SK-N-SH (cell line): Measurements from ENCODE around the gene ASB18. TPM values are rescaled to one million over a fixed set of nuclear protein-coding genes. Genes with fewer than 3 reads are reported as not detected.

Source experiments
- CTCF ChIA-PET: fragments of 300-600, 350-600 bp; formaldehyde crosslinking; extraction: SDS; loops from one replicate; lab custom pipeline; 2021; lab: Yijun Ruan, JAX
- POLR2A ChIA-PET: fragments of 350-600 bp; sonication (Branson Sonifier 250); formaldehyde crosslinking; extraction: SDS; loops from one replicate; lab custom pipeline; 2020; ENCODE audit warnings: antibody characterized with exemption, inconsistent platforms; lab: Yijun Ruan, JAX
- DNase-seq: peaks from one replicate; pipeline ENCODE4 v3.0.0; 2012
- H2AFZ ChIP-seq: fragments of 200-600 bp; sonication (generic); 2 replicates; pipeline ENCODE4 v1.8.1; 2016; ENCODE audit warnings: antibody characterized with exemption, mild to moderate bottlenecking, low read depth
- H3F3A ChIP-seq: fragments of 200-600 bp; sonication (generic); replicated peaks from 2 replicates; pipeline ENCODE3; 2016; ENCODE audit warnings: antibody characterized with exemption, mild to moderate bottlenecking; ENCODE audit not compliant: insufficient read depth
- H3K27ac ChIP-seq, 2 experiments: fragments of 200-500 bp in 1 of 2; fragments of 200-600 bp in 1 of 2; sonication (Bioruptor generic) in 1 of 2; sonication (generic), shearing (Covaris generic) in 1 of 2; 2 replicates each; pipeline versions ENCODE4 v1.5.1 to v1.6.1; 2014 to 2016; ENCODE audit warnings: low read depth in 2 of 2, inconsistent platforms in 1 of 2, low read length in 1 of 2, mild to moderate bottlenecking in 1 of 2, mixed read lengths in 1 of 2
- H3K27me3 ChIP-seq: fragments of 200-600 bp; sonication (generic), shearing (Covaris generic); 2 replicates; pipeline ENCODE4 v1.6.1; 2016; ENCODE audit warnings: mixed run types; ENCODE audit not compliant: insufficient read depth
- H3K36me3 ChIP-seq, 2 experiments: fragments of 200-500 bp in 1 of 2; fragments of 200-600 bp in 1 of 2; sonication (Bioruptor generic) in 1 of 2; sonication (generic) in 1 of 2; replicated peaks in 1 of 2; 2 replicates each; pipeline versions ENCODE3 to v1.5.1; 2014 to 2016; ENCODE audit warnings: low read length in 1 of 2, mild to moderate bottlenecking in 1 of 2; ENCODE audit not compliant: insufficient read depth in 2 of 2, control insufficient read depth in 1 of 2
- H3K4me1 ChIP-seq, 2 experiments: fragments of 200-500 bp in 1 of 2; fragments of 200-600 bp in 1 of 2; sonication (Bioruptor generic) in 1 of 2; sonication (generic), shearing (Covaris generic) in 1 of 2; 2 replicates each; pipeline versions ENCODE4 v1.5.1 to v1.6.1; 2014 to 2016; ENCODE audit warnings: low read depth in 1 of 2, low read length in 1 of 2, mixed run types in 1 of 2; ENCODE audit not compliant: insufficient read depth in 2 of 2, control insufficient read depth in 1 of 2
- H3K4me2 ChIP-seq: fragments of 200-600 bp; sonication (generic), shearing (Covaris generic); 2 replicates; pipeline ENCODE4 v1.6.1; 2017; ENCODE audit warnings: mixed run types
- H3K4me3 ChIP-seq, 2 experiments: fragments of 200-500 bp in 1 of 2; fragments of 200-600 bp in 1 of 2; sonication (Bioruptor generic) in 1 of 2; sonication (generic), shearing (Covaris generic) in 1 of 2; 2 replicates each; pipeline versions ENCODE4 v1.5.1 to v1.8.1; 2014 to 2016; ENCODE audit warnings: low read depth in 2 of 2, inconsistent platforms in 1 of 2, low read length in 1 of 2, mild to moderate bottlenecking in 1 of 2, mixed read lengths in 1 of 2, moderate library complexity in 1 of 2
- H3K79me2 ChIP-seq: fragments of 200-600 bp; sonication (generic); 2 replicates; pipeline ENCODE4 v1.8.1; 2017; ENCODE audit warnings: mild to moderate bottlenecking; ENCODE audit not compliant: insufficient read depth
- H3K9ac ChIP-seq: fragments of 200-600 bp; sonication (generic); 2 replicates; pipeline ENCODE4 v1.6.1; 2017; ENCODE audit warnings: mixed run types
- H3K9me2 ChIP-seq: fragments of 200-600 bp; sonication (generic); 2 replicates; pipeline ENCODE4 v1.6.1; 2017; ENCODE audit warnings: mixed run types
- H3K9me3 ChIP-seq: fragments of 200-600 bp; sonication (generic); 2 replicates; pipeline ENCODE4 v1.6.1; 2017; ENCODE audit warnings: mixed run types, mild to moderate bottlenecking, moderate library complexity
- H4K20me1 ChIP-seq: fragments of 200-600 bp; sonication (generic); 2 replicates; pipeline ENCODE4 v1.6.1; 2017; ENCODE audit warnings: mild to moderate bottlenecking, mixed run types; ENCODE audit not compliant: insufficient read depth
- CHD2 ChIP-seq: fragments of 150-350 bp; IDR thresholded peaks from 2 replicates; pipeline ENCODE4 v1.6.1; 2018; ENCODE audit warnings: low read length; ENCODE audit not compliant: partially characterized antibody
- EP300 ChIP-seq, 2 experiments: IDR thresholded peaks; 2 replicates each; pipeline versions ENCODE4 v1.4.0 to v1.6.1; 2012; ENCODE audit warnings: borderline replicate concordance in 1 of 2, low read depth in 1 of 2, low read length in 1 of 2
- EZH2phosphoT487 ChIP-seq: fragments of 200-600 bp; sonication (generic); IDR thresholded peaks from 2 replicates; pipeline ENCODE4 v1.6.1; 2017; ENCODE audit warnings: low read depth, mixed run types, mild to moderate bottlenecking, antibody characterized with exemption, moderate library complexity, borderline replicate concordance
- FOSL2 ChIP-seq: IDR thresholded peaks from 2 replicates; pipeline ENCODE4 v1.4.0; 2012; ENCODE audit warnings: low read depth, mild to moderate bottlenecking, moderate library complexity, borderline replicate concordance
- FOXJ3 ChIP-seq: sonication (generic); formaldehyde crosslinking; IDR thresholded peaks from 2 replicates; pipeline ENCODE4 v1.5.1; 2020; ENCODE audit warnings: mild to moderate bottlenecking, missing genetic modification reagents
- FOXM1 ChIP-seq: IDR thresholded peaks from 2 replicates; pipeline ENCODE4 v1.4.0; 2012; ENCODE audit warnings: low read depth, mild to moderate bottlenecking
- GABPA ChIP-seq: IDR thresholded peaks from 2 replicates; pipeline ENCODE4 v1.4.0; 2012; ENCODE audit warnings: low read depth, mild to moderate bottlenecking
- GATA2 ChIP-seq: sonication (generic); formaldehyde crosslinking; IDR thresholded peaks from 2 replicates; pipeline ENCODE4 v1.5.0; 2020; ENCODE audit warnings: mild to moderate bottlenecking, missing genetic modification reagents
- JUND ChIP-seq: IDR thresholded peaks from 2 replicates; pipeline ENCODE4 v1.4.0; 2012
- NFIC ChIP-seq: IDR thresholded peaks from 2 replicates; pipeline ENCODE4 v1.4.0; 2012; ENCODE audit warnings: borderline replicate concordance
- NRF1 ChIP-seq: IDR thresholded peaks from 2 replicates; pipeline ENCODE4 v1.6.1; 2012; ENCODE audit warnings: low read depth, mild to moderate bottlenecking, low read length
- POLR2AphosphoS5 ChIP-seq: IDR thresholded peaks from 2 replicates; pipeline ENCODE4 v1.6.1; 2012; ENCODE audit warnings: low read depth, low read length
- RAD21 ChIP-seq: IDR thresholded peaks from 2 replicates; pipeline ENCODE4 v1.6.1; 2012; ENCODE audit warnings: mild to moderate bottlenecking, low read length
- RFX5 ChIP-seq: IDR thresholded peaks from 2 replicates; pipeline ENCODE4 v1.6.1; 2012; ENCODE audit warnings: mild to moderate bottlenecking, improper control_type of control experiment, low read length
- RXRA ChIP-seq: IDR thresholded peaks from 2 replicates; pipeline ENCODE4 v1.4.0; 2012; ENCODE audit warnings: low read depth, mild to moderate bottlenecking, borderline replicate concordance
- SMC3 ChIP-seq: IDR thresholded peaks from 2 replicates; pipeline ENCODE4 v1.6.1; 2012; ENCODE audit warnings: low read depth, low read length, improper control_type of control experiment
- TAF1 ChIP-seq: IDR thresholded peaks from 2 replicates; pipeline ENCODE4 v1.6.1; 2012; ENCODE audit warnings: low read depth, mild to moderate bottlenecking, low read length, moderate library complexity, borderline replicate concordance
- TEAD4 ChIP-seq: IDR thresholded peaks from 2 replicates; pipeline ENCODE4 v1.4.0; 2012; ENCODE audit warnings: mild to moderate bottlenecking, borderline replicate concordance; ENCODE audit not compliant: insufficient read depth
- ZBTB33 ChIP-seq: IDR thresholded peaks from 2 replicates; pipeline ENCODE4 v1.4.0; 2012; ENCODE audit warnings: low read depth, borderline replicate concordance
- WGBS: methylation state at CpG from one replicate; pipeline ENCODE4 v1.1.6; 2017; ENCODE audit warnings: low lambda C conversion rate; 5-methylcytosine and 5-hydroxymethylcytosine counted together
- polyA plus RNA-seq, 3 experiments: library from polyadenylated mRNA; depleted of rRNA; stranded (reverse); fragments of >200 nt; gene quantifications; 2 replicates each; pipeline ENCODE4 v1.2.3, GENCODE V29; 2012
- TF ChIP-seq, protein P1 (sequence below): IDR thresholded peaks from 2 replicates; pipeline ENCODE4 v1.4.0; 2012; ENCODE audit warnings: low read depth, borderline replicate concordance
- TF ChIP-seq, protein P2 (sequence below): IDR thresholded peaks from 2 replicates; pipeline ENCODE4 v1.4.0; 2012; ENCODE audit warnings: low read depth

ASB18 gene
- polyA plus RNA-seq, 1 of the 3 experiments (the other 2 are of a cell fraction) = not detected

GRCh38 chr2:236241181-236242056 is 22.8 kb downstream of the ASB18 start:
- no peak for DNase-seq

DNA sequence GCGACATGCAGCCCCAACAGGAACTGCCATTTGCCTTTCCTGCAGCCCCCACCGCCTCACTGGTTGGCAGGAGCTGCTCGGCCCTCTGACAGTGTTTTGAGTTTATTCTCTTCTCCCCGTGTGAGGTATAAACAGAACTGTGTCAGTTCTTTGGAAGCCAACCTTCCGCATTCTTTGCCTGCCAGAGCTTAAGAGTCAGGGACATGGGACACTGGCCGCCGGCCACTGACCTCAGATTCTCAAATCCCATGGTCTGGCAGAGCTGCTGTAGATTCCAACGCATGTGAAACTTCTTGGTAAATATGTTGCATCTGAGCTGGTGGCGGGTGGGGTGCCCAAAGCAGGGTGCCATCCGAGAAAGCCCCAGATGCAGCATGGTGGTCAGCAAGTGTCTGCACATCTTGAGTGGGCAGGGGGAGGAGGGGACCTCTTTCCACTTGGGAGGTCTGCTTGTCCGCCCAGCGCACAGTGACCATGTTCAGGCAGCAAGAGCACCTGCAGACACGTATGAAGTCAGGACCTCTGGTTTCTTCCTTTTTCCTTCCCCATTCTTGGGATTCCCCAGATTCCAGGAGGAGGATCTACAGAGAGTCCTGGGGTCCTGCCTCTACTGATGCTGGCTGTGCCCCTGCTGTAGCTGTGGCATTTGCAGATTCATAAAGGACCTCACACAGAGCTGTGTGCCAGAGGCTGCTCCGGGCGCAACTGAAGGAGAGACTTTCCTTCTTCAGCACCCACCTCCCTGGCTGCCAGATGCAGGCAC is 23.8 kb downstream of the ASB18 start:
- DNase-seq = no peak
- ChIA-PET POLR2A (no interaction called here), CTCF (no interaction called here)
- no peak overlapping the region for H3K4me3 ChIP-seq
- H3K79me2 ChIP-seq = no peaks in the 10 kb centered on the region
- H3K27me3 ChIP-seq = peaks cover 16% of the 10 kb centered on the region
- H3K27ac ChIP-seq = no peak overlapping the region
- no peak overlapping the region for H3K9ac ChIP-seq
- H3K9me2 ChIP-seq = no peaks in the 10 kb centered on the region
- 53% methylated on average over 12 of the region's 15 CpGs for WGBS
- no peaks in the 10 kb centered on the region for H3K36me3 ChIP-seq
- H3K4me2 ChIP-seq = no peak overlapping the region
- no peaks in the 10 kb centered on the region for H3K9me3 ChIP-seq
- H4K20me1 ChIP-seq = no peaks in the 10 kb centered on the region
- H3K4me1 ChIP-seq = peaks cover 0 to 6% of the 10 kb centered on the region in 2 experiments; a peak in 1 of 4 replicates
- H3F3A ChIP-seq = no peaks in the 10 kb centered on the region
- TF ChIP-seq RFX5 (no peak), FOSL2 (no peak), TEAD4 (no peak), SMC3 (no peak), EZH2phosphoT487 (no peak), ZBTB33 (no peak), NFIC (no peak), GABPA (no peak), TAF1 (no peak), FOXJ3 (CRISPR knock-in tag) (no peak), CHD2 (no peak)
- TF ChIP-seq, protein P1, sequence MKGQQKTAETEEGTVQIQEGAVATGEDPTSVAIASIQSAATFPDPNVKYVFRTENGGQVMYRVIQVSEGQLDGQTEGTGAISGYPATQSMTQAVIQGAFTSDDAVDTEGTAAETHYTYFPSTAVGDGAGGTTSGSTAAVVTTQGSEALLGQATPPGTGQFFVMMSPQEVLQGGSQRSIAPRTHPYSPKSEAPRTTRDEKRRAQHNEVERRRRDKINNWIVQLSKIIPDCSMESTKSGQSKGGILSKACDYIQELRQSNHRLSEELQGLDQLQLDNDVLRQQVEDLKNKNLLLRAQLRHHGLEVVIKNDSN = no peak
- no peak overlapping the region for H2AFZ ChIP-seq

More at GRCh38 chr2:236241181-236242056, 22.8 kb downstream of the ASB18 start:
- H3K4me3 ChIP-seq = no peak overlapping the region
- H3K4me2 ChIP-seq = no peak overlapping the region
- H3K9me2 ChIP-seq = no peaks in the 10 kb centered on the region
- TF ChIP-seq TEAD4 (no peak), TAF1 (no peak), FOXJ3 (CRISPR knock-in tag) (no peak), EZH2phosphoT487 (no peak), JUND (no peak), GATA2 (CRISPR knock-in tag) (no peak), NRF1 (no peak), POLR2AphosphoS5 (no peak), FOXM1 (no peak), EP300 (IDR thresholded peaks at IDR 0.05; ENCODE audit: borderline replicate concordance in 1 of 2, low read depth in 1 of 2, low read length in 1 of 2) (no peak), GABPA (no peak), RXRA (no peak), RAD21 (no peak)
- TF ChIP-seq, protein P2, sequence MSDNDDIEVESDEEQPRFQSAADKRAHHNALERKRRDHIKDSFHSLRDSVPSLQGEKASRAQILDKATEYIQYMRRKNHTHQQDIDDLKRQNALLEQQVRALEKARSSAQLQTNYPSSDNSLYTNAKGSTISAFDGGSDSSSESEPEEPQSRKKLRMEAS = no peak
- TF ChIP-seq, protein P1 = no peak
- TF ChIP-seq, all 33 proteins: peak for 0
- Histone ChIP-seq H3K27me3 (peaks cover 5% of the 10 kb centered on the region), H3K4me1 (peaks cover 0 to 4% of the 10 kb centered on the region in 2 experiments; a peak in 1 of 4 replicates), H4K20me1 (no peaks in the 10 kb centered on the region), H2AFZ (no peak overlapping the region), H3K36me3 (no peaks in the 10 kb centered on the region), H3K27ac (no peak overlapping the region), H3K79me2 (no peaks in the 10 kb centered on the region), H3K9ac (no peak overlapping the region), H3K9me3 (no peaks in the 10 kb centered on the region), H3F3A (no peaks in the 10 kb centered on the region)
- WGBS = 33% methylated on average over 13 of the region's 13 CpGs
- CTCF ChIA-PET = no interaction called here
- POLR2A ChIA-PET = no interaction called here
